Measurements from ENCODE around the gene RAB21.
"Not testable (repeated sequence)": the region's sequence is repeated elsewhere in the genome, so short reads cannot be mapped to it uniquely, and the experiment has no call there.

RAB21 gene

GRCh38 chr12:71799106-71799505 lies 44.4 kb downstream of the RAB21 start:
- no peak for DNase-seq

- no peak for DNase-seq
Measured at GRCh38 chr12:71800177-71800576, 45.5 kb downstream of the RAB21 start.

GRCh38 chr12:71804505-71804904 lies 49.8 kb downstream of the RAB21 start:
- DNase-seq, result no peak

- DNase-seq, result no peak
Measured at GRCh38 chr12:71810921-71811320, 56.3 kb downstream of the RAB21 start.

GRCh38 chr12:71815242-71815641 lies 60.6 kb downstream of the RAB21 start:
- DNase-seq, result not testable (repeated sequence)

GRCh38 chr12:71822088-71822487 lies 67.4 kb downstream of the RAB21 start:
- not testable (repeated sequence) for DNase-seq

GRCh38 chr12:71828813-71829212 lies 74.2 kb downstream of the RAB21 start:
- DNase-seq, result no peak

- no peak for DNase-seq
Measured at GRCh38 chr12:71837356-71837755, 82.7 kb downstream of the RAB21 start.

GRCh38 chr12:71838231-71838630 lies 83.6 kb downstream of the RAB21 start:
- DNase-seq, result no peak

- DNase-seq, result no peak
Measured at GRCh38 chr12:71838676-71839075, 84.0 kb downstream of the RAB21 start.

GRCh38 chr12:71840231-71840847 lies 85.7 kb downstream of the RAB21 start:
- DNase-seq, result peak in 5 of 14 donors; percentile 23 to 53 (median 41)

- DNase-seq, result no peak
Measured at GRCh38 chr12:71846322-71846940, 91.8 kb downstream of the RAB21 start.

GRCh38 chr12:71848212-71848611 lies 93.5 kb downstream of the RAB21 start:
- no peak for DNase-seq

GRCh38 chr12:71849109-71849851 lies 94.6 kb downstream of the RAB21 start:
- DNase-seq, result no peak
